Activated B cell treated with CpG ODN at 0.5 μM for 24 hours (primary cell): Measurements from ENCODE around the gene SLC41A3. TPM values are rescaled to one million over a fixed set of nuclear protein-coding genes. Genes with fewer than 3 reads are reported as not detected.

Experiments used
- ATAC-seq: fragments of 200-7000 bp; cut with Tn5 transposase; one replicate; pipeline ENCODE4 v1.10.0; 2021; ENCODE audit warnings: low read depth, mild to moderate bottlenecking, moderate library complexity
- CTCF ChIA-PET: fragments of 350-600 bp; sonication (Branson Sonifier 250); formaldehyde crosslinking; loops from one replicate; lab custom pipeline; 2021; ENCODE audit warnings: antibody characterized with exemption; lab: Charles Lee
- POLR2A ChIA-PET: fragments of 350-600 bp; sonication (Branson Sonifier 250); formaldehyde crosslinking; loops from one replicate; lab custom pipeline; 2021; ENCODE audit warnings: antibody characterized with exemption; lab: Charles Lee
- DNase-seq: peaks from one replicate; pipeline ENCODE4 v3.0.0; 2022
- H3K27ac Mint-ChIP-seq: one replicate; pipeline ENCODE4 v1.8.0; 2020; ENCODE audit warnings: mixed read lengths
- H3K27me3 Mint-ChIP-seq: one replicate; pipeline ENCODE4 v1.8.0; 2021; ENCODE audit warnings: mixed read lengths
- H3K36me3 Mint-ChIP-seq: one replicate; pipeline ENCODE4 v1.8.0; 2021; ENCODE audit warnings: low read depth, mixed read lengths
- H3K4me1 Mint-ChIP-seq: one replicate; pipeline ENCODE4 v1.8.0; 2021; ENCODE audit warnings: mixed read lengths
- H3K4me3 Mint-ChIP-seq: one replicate; pipeline ENCODE4 v1.8.0; 2020; ENCODE audit warnings: mild to moderate bottlenecking, mixed read lengths
- H3K9me3 Mint-ChIP-seq: one replicate; pipeline ENCODE4 v1.8.0; 2020; ENCODE audit warnings: mixed read lengths
- CTCF ChIP-seq: fragments of 200-600 bp; IDR thresholded peaks from one replicate; pipeline ENCODE4 v1.8.0; 2022; ENCODE audit warnings: antibody characterized with exemption, mild to moderate bottlenecking
- intact Hi-C: fragments of 100-400 bp; cut with micrococcal nuclease; formaldehyde crosslinking; loops from one replicate; pipeline ENCODE4 v1.15.1; 2024
- total RNA-seq: library from RNA; stranded (reverse); gene quantifications from 2 replicates; pipeline ENCODE4 v1.2.3, GENCODE V29; 2022

SLC41A3 gene
- total RNA-seq, 1 donor from 2014 or later, result 36.2 TPM

GRCh38 chr3:126018545-126018944 is 65.4 kb downstream of the SLC41A3 start:
- CTCF ChIA-PET, result no interaction called here
- Mint-ChIP-seq H3K4me3 (no peak overlapping the region), H3K36me3 (peaks cover 62% of the 10 kb centered on the region), H3K27ac (no peak overlapping the region), H3K9me3 (no peaks in the 10 kb centered on the region), H3K27me3 (no peaks in the 10 kb centered on the region), H3K4me1 (no peaks in the 10 kb centered on the region)
- intact Hi-C loops, result no loop called here
- TF ChIP-seq CTCF, result no peak
- POLR2A ChIA-PET, result no interaction called here
- ATAC-seq, result no peak
- no peak for DNase-seq

DNA sequence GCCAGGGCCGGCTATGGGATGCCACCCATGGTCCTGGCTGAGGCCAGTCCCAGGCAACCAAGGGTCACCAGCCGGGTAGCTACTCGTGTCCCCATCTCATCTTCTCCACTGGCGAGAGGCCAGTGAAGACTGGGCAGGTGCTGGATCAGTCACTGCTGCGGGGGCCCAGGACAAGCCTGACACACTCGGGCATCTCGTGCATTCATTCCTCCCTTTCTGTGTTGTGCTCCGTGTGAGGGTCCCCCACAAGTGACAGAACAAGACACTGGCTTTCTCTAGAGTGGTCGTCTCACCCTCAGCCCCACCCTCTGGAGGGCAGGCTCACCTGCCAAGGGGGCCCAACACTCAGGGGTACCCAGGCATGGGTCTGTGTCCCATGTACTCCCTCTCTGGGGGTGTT is 66.6 kb downstream of the SLC41A3 start:
- H3K9me3 Mint-ChIP-seq, result no peaks in the 10 kb centered on the region
- no peak overlapping the region for H3K4me3 Mint-ChIP-seq
- POLR2A ChIA-PET, result no interaction called here
- CTCF ChIA-PET, result no interaction called here
- ATAC-seq, result no peak
- DNase-seq, result no peak
- TF ChIP-seq CTCF, result no peak
- peaks cover 62% of the 10 kb centered on the region for H3K36me3 Mint-ChIP-seq
- no peaks in the 10 kb centered on the region for H3K27me3 Mint-ChIP-seq
- no peaks in the 10 kb centered on the region for H3K4me1 Mint-ChIP-seq
- intact Hi-C loops, result no loop called here
- no peak overlapping the region for H3K27ac Mint-ChIP-seq

GRCh38 chr3:126016616-126017015 is 67.3 kb downstream of the SLC41A3 start:
- no peaks in the 10 kb centered on the region for H3K4me1 Mint-ChIP-seq
- H3K4me3 Mint-ChIP-seq, result no peak overlapping the region
- intact Hi-C loops, result no loop called here
- H3K27me3 Mint-ChIP-seq, result no peaks in the 10 kb centered on the region
- no peak for DNase-seq
- CTCF ChIA-PET, result no interaction called here
- H3K27ac Mint-ChIP-seq, result no peak overlapping the region
- ATAC-seq, result no peak
- POLR2A ChIA-PET, result interaction anchor here (0.5 kb wide), 1 partner anchor 199 kb away, joined by 6 read pairs; no protein-coding TSS in a partner anchor
- no peaks in the 10 kb centered on the region for H3K9me3 Mint-ChIP-seq
- peaks cover 63% of the 10 kb centered on the region for H3K36me3 Mint-ChIP-seq
- no peak for TF ChIP-seq CTCF

GRCh38 chr3:126015075-126015474 is 68.8 kb downstream of the SLC41A3 start:
- ATAC-seq (no peak), DNase-seq (no peak)
- intact Hi-C loops, result no loop called here
- Mint-ChIP-seq H3K9me3 (peaks cover 8% of the 10 kb centered on the region), H3K27ac (no peak overlapping the region), H3K36me3 (peaks cover 64% of the 10 kb centered on the region), H3K27me3 (no peaks in the 10 kb centered on the region), H3K4me3 (no peak overlapping the region), H3K4me1 (no peaks in the 10 kb centered on the region)
- no peak for TF ChIP-seq CTCF
- CTCF ChIA-PET, result no interaction called here
- POLR2A ChIA-PET, result no interaction called here

- peaks cover 71% of the 10 kb centered on the region for H3K36me3 Mint-ChIP-seq
- H3K27ac Mint-ChIP-seq, result no peak overlapping the region
- no peak for TF ChIP-seq CTCF
- CTCF ChIA-PET, result no interaction called here
- intact Hi-C loops, result no loop called here
- no peak for DNase-seq
- no peaks in the 10 kb centered on the region for H3K27me3 Mint-ChIP-seq
- H3K4me3 Mint-ChIP-seq, result no peak overlapping the region
- H3K4me1 Mint-ChIP-seq, result no peaks in the 10 kb centered on the region
- H3K9me3 Mint-ChIP-seq, result peaks cover 8% of the 10 kb centered on the region
- no peak for ATAC-seq
- POLR2A ChIA-PET, result no interaction called here
These were observed 69.7 kb downstream of the SLC41A3 start for GRCh38 chr3:126014252-126014651.
